GM21619 (cell line): ENCODE data around the gene PSMA2.
A peak's percentile ranks its signal among the peaks of the same experiment; 100 is the strongest.

Experiments
- ATAC-seq: cut with Tn5 transposase; IDR thresholded peaks from one replicate; pipeline ENCODE4 v1.9.1; 2021; ENCODE audit not compliant: unreplicated experiment

The PSMA2 gene

DNA sequence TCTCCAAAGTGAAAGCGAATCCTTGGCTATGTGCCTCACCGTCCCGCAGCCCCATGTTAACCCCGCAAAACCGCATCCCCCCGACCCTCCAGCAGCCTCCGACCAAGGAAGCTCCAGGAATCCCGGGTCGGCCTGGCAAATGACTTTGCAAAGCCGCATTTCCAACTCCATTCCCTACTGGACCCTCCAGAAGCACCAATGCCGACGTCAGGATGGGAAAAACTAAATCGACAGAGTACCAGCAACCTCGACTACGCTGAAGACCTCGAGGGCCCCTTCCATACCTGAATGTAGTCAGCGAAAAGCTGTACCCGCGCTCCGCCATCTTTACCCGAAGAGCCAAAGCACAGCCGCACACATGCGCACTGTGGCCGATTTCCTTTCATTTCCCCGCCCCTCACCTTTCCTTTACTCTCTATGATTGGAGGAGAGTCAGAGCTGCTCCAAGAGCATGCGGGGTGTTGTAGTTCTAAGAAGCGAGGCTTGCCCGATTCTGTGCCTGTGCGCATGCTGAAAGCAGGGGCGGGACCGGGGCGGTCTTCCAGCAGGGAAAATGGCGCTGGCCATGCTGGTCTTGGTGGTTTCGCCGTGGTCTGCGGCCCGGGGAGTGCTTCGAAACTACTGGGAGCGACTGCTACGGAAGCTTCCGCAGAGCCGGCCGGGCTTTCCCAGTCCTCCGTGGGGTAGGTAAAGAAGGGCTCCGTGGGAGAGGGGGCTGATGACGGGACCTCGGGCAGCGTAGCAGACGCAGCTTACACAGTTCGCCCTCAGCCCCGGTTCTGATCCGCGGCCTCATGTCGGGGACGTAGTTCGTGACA lies at the start of gene PSMA2, which contains the start of gene MRPL32:
TSS of gene PSMA2 (minus strand) at position 341 of the 818 bp plus-strand sequence. CDS start at position 325, 16 bp downstream.
TSS of gene MRPL32 (plus strand) at position 543 of the 818 bp plus-strand sequence. CDS start at position 554, 11 bp downstream.
- ATAC-seq, result peak; percentile 100

GRCh38 chr7:42981601-42982000 lies 49.6 kb upstream of the PSMA2 start:
- ATAC-seq, result no peak

GRCh38 chr7:42980514-42980913 lies 48.5 kb upstream of the PSMA2 start:
- no peak for ATAC-seq

DNA sequence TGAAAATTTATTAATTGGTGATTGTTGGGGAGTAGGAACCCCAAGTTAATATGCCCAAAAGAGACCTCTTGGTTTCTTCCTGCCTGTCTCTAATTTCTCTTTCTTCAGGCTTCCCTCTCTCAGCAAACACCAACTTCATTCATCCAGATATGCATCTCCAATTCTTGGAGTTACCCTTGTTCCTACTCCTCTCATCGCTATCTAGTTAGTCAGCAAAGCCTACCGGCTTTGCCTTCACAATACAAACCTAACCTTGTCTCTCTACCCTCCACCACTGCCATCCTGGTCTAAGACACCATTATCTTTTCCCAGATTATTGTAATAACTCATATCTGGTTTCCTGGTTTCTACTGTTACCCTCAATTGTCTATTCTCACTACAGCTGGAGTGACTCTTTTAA lies 48.1 kb upstream of the PSMA2 start:
- no peak for ATAC-seq

DNA sequence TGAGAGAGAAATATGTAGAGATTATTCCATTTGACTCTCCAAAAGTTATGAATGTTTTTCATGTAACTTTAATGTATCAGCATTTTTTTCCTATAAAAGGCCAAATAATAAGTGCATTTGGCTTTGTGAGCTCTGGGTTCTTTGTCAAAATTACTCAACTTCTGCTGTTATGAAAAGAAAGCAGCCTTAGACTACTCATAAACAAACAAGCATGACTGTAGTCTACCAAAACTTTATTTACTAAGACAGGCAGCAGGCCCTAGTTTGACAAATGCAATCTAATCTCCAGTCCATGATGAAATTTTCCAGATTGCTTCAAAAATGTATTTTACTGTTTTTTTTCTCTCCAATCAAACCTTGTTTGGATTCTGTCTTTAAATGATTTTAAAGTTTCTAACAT lies 46.5 kb upstream of the PSMA2 start:
- ATAC-seq, result no peak

- no peak for ATAC-seq
Observed at GRCh38 chr7:42976371-42976770, 44.4 kb upstream of the PSMA2 start.

GRCh38 chr7:42972699-42973500 lies 40.9 kb upstream of the PSMA2 start:
- ATAC-seq, result no peak

DNA sequence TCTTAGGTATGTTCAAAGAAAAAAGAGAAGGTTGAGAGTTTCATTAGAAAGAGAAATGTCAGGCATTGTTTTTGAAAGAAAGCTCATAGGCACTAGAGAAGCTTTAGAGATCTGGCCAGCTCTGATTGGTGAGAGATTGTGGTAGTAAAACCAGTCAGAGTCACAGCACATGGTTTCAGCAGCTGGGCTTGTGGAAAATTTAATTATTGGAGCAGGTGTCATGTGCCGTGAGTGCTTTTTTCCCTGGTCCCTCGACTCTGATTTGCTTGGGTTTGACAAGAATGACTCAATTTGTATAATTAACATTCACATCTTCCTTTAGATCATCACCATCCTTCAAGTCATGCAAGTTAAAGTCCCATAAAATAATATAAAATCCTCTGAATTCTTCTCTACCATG lies 35.4 kb upstream of the PSMA2 start:
- no peak for ATAC-seq

GRCh38 chr7:42964849-42965805 lies 33.2 kb upstream of the PSMA2 start:
- ATAC-seq, result no peak

GRCh38 chr7:42964293-42964692 lies 32.3 kb upstream of the PSMA2 start:
- ATAC-seq, result no peak

DNA sequence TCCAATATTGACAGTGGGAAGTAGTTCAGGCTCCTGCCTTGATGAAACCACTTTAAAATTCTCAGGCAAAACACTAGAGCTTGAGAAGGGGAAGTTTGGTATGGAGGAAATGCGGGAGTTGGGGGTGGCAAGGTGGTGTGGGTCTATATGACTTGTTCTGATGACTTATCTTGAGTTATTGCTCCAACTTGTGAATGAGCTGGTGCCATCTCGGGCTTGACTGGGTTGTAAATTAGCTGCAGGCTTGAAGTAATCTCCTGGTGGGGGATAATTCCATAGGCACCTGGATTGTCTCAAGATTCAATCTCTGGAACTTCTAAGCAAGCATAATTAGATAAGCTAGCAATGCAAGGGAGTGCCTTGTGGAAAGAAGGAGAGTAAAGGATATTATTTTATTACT lies 29.2 kb upstream of the PSMA2 start:
- ATAC-seq, result no peak

GRCh38 chr7:42960762-42961161 lies 28.8 kb upstream of the PSMA2 start:
- ATAC-seq, result peak; percentile 59

- no peak for ATAC-seq
Observed at GRCh38 chr7:42959549-42959948, 27.6 kb upstream of the PSMA2 start.

DNA sequence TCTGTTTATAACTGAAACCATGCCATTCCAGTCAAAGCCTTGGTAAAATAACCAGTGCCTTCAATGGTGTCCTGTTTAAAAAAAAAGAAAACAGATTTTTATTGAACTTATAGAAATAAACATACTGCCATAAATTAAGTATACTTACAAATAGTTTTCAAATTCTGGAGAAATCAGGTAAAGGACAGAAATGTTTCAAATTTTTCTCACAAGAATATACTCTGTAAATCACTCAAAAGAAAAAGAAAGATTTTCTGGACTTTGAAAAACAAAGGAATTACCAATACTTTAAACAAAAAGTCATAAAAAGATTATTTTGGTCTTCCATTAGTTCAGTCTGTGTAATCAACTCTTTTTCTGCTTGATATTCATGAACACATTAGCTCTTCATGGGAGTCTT lies 24.1 kb upstream of the PSMA2 start:
- ATAC-seq, result no peak

- no peak for ATAC-seq
Observed at GRCh38 chr7:42953994-42954393, 22.0 kb upstream of the PSMA2 start.

GRCh38 chr7:42952328-42952727 lies 20.4 kb upstream of the PSMA2 start:
- ATAC-seq, result no peak

- no peak for ATAC-seq
Observed at GRCh38 chr7:42950417-42950816, 18.4 kb upstream of the PSMA2 start.

DNA sequence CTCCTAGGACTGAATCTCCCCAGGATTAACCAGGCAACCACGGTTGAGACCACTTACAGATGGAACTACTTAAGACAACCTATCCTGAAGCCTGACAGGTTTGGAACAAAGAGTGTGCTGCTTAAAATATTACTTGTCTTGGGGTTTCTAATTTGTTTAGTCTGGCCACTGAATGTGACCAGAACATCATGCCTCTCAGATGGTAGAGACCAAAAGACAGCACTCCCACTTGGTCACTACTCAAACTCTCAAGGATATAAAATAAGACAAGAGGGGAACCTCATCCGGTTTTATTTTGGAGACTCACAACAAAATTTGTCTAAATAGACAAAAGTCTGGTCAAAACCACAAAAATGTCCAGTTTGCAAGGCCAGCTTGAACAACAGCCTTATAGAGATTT lies 15.5 kb upstream of the PSMA2 start:
- ATAC-seq, result no peak

DNA sequence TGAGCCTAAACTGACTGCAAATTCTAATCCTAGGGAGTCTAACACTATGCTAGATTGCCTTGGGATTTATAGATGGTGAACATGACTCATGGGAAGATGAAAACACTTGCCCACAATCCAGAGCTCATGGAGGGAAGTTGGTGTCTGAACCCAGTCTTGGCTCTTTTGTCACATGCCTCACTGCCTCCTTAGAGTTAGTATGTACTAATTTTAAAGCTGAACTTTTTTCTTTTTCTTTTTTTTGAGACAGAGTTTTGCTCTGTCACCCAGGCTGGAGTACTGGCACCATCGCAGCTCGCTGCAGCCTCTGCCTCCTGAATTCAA lies 14.6 kb upstream of the PSMA2 start:
- ATAC-seq, result no peak

- ATAC-seq, result peak; percentile 64
Observed at GRCh38 chr7:42945821-42946626, 14.1 kb upstream of the PSMA2 start.
